Skeletal muscle tissue (tissue), 4 donors: Measurements from ENCODE around the gene PET100. TPM values are rescaled to one million over a fixed set of nuclear protein-coding genes. Genes with fewer than 3 reads are reported as not detected.

Experiments
- H3K27ac ChIP-seq: one replicate; pipeline ENCODE4 v1.7.0; 2013; ENCODE audit warnings: mild to moderate bottlenecking, low read depth, low read length, inconsistent platforms
- H3K27me3 ChIP-seq, 3 donors: one replicate each; pipeline ENCODE4 v1.7.0; 2013; ENCODE audit warnings: low read length in 3 of 3; ENCODE audit not compliant: control insufficient read depth in 3 of 3, insufficient read depth in 3 of 3
- H3K36me3 ChIP-seq, 3 donors: one replicate each; pipeline ENCODE4 v1.7.0; 2013; ENCODE audit warnings: low read length in 3 of 3; ENCODE audit not compliant: control insufficient read depth in 3 of 3, insufficient read depth in 3 of 3
- H3K4me1 ChIP-seq, 3 donors: one replicate each; pipeline ENCODE4 v1.7.0; 2013; ENCODE audit warnings: low read length in 3 of 3, mild to moderate bottlenecking in 3 of 3; ENCODE audit not compliant: control insufficient read depth in 3 of 3, insufficient read depth in 3 of 3
- H3K4me3 ChIP-seq, 3 donors: one replicate each; pipeline ENCODE4 v1.7.0; 2013; ENCODE audit warnings: low read length in 3 of 3
- H3K9ac ChIP-seq, 3 donors: one replicate each; pipeline ENCODE4 v1.7.0; 2013; ENCODE audit warnings: low read length in 3 of 3, mild to moderate bottlenecking in 3 of 3, moderate library complexity in 2 of 3, low read depth in 1 of 3
- H3K9me3 ChIP-seq, 3 donors: one replicate each; pipeline ENCODE4 v1.7.0; 2013; ENCODE audit warnings: low read length in 3 of 3; ENCODE audit not compliant: control insufficient read depth in 3 of 3
- total RNA-seq: library from RNA; depleted of rRNA; stranded (reverse); fragments of >200 nt; gene quantifications from one replicate; pipeline ENCODE4 v1.2.3, GENCODE V29; 2014
- donor health status: Osteomylitis.

Gene PET100
- total RNA-seq, 1 donor from 2014 or later: 44.9 TPM

- Histone ChIP-seq H3K9me3 (no peaks in the 10 kb centered on the region), H3K4me3 (no peak overlapping the region), H3K27ac (no peak overlapping the region), H3K36me3 (no peaks in the 10 kb centered on the region), H3K4me1 (no peaks in the 10 kb centered on the region), H3K9ac (no peak overlapping the region), H3K27me3 (peaks cover 0 to 9% (median 7%) of the 10 kb centered on the region in 3 donors)
Measured at GRCh38 chr19:7662657-7663056, 33.1 kb downstream of the PET100 start.

- Histone ChIP-seq H3K36me3 (no peaks in the 10 kb centered on the region), H3K4me1 (no peaks in the 10 kb centered on the region), H3K27ac (no peak overlapping the region), H3K9ac (no peak overlapping the region), H3K4me3 (no peak overlapping the region), H3K9me3 (no peaks in the 10 kb centered on the region), H3K27me3 (peaks cover 2 to 13% (median 7%) of the 10 kb centered on the region in 3 donors)
Measured at GRCh38 chr19:7663706-7664105, 34.1 kb downstream of the PET100 start.

GRCh38 chr19:7665076-7665475 lies 35.5 kb downstream of the PET100 start:
- no peak overlapping the region for H3K4me3 ChIP-seq
- H3K27ac ChIP-seq: no peak overlapping the region
- H3K9me3 ChIP-seq: no peaks in the 10 kb centered on the region
- H3K9ac ChIP-seq: no peak overlapping the region
- H3K36me3 ChIP-seq: no peaks in the 10 kb centered on the region
- no peaks in the 10 kb centered on the region for H3K4me1 ChIP-seq
- peaks cover 13 to 23% (median 18%) of the 10 kb centered on the region in 3 donors for H3K27me3 ChIP-seq

- no peaks in the 10 kb centered on the region for H3K36me3 ChIP-seq
- H3K4me1 ChIP-seq: no peaks in the 10 kb centered on the region
- peaks cover 23 to 33% (median 26%) of the 10 kb centered on the region in 3 donors for H3K27me3 ChIP-seq
- no peak within 1 kb of the TSS for H3K4me3 ChIP-seq
- no peaks in the 10 kb centered on the region for H3K9me3 ChIP-seq
- H3K9ac ChIP-seq: no peak within 1 kb of the TSS
- no peak within 1 kb of the TSS for H3K27ac ChIP-seq
Measured at GRCh38 chr19:7668842-7669241, 39.2 kb downstream of the PET100 start, which contains the start of gene RETN. TSS of gene RETN (plus strand) at chr19:7669049. CDS start at chr19:7669327, 278 bp downstream.

GRCh38 chr19:7669641-7670040 lies 40.0 kb downstream of the PET100 start:
- Histone ChIP-seq H3K9ac (no peak overlapping the region), H3K9me3 (no peaks in the 10 kb centered on the region), H3K27ac (no peak overlapping the region), H3K27me3 (peaks cover 18 to 33% (median 26%) of the 10 kb centered on the region in 3 donors), H3K36me3 (no peaks in the 10 kb centered on the region), H3K4me3 (no peak overlapping the region), H3K4me1 (no peaks in the 10 kb centered on the region)

GRCh38 chr19:7670150-7670783 lies 40.7 kb downstream of the PET100 start:
- Histone ChIP-seq H3K4me3 (no peak overlapping the region), H3K4me1 (no peaks in the 10 kb centered on the region), H3K36me3 (no peaks in the 10 kb centered on the region), H3K27me3 (peaks cover 18 to 33% (median 26%) of the 10 kb centered on the region in 3 donors), H3K9ac (no peak overlapping the region), H3K9me3 (no peaks in the 10 kb centered on the region), H3K27ac (no peak overlapping the region)

- H3K27ac ChIP-seq: no peak overlapping the region
- H3K27me3 ChIP-seq: peaks cover 20 to 34% (median 26%) of the 10 kb centered on the region in 3 donors
- no peak overlapping the region for H3K9ac ChIP-seq
- no peaks in the 10 kb centered on the region for H3K9me3 ChIP-seq
- H3K4me1 ChIP-seq: no peaks in the 10 kb centered on the region
- H3K4me3 ChIP-seq: no peak overlapping the region
- H3K36me3 ChIP-seq: no peaks in the 10 kb centered on the region
Measured at GRCh38 chr19:7670790-7671189, 41.2 kb downstream of the PET100 start.

- no peaks in the 10 kb centered on the region for H3K4me1 ChIP-seq
- H3K27me3 ChIP-seq: peaks cover 23 to 44% (median 35%) of the 10 kb centered on the region in 3 donors
- no peaks in the 10 kb centered on the region for H3K9me3 ChIP-seq
- H3K9ac ChIP-seq: no peak overlapping the region
- no peak overlapping the region for H3K27ac ChIP-seq
- no peak overlapping the region for H3K4me3 ChIP-seq
- H3K36me3 ChIP-seq: no peaks in the 10 kb centered on the region
Measured at GRCh38 chr19:7672522-7672921, 42.9 kb downstream of the PET100 start.

GRCh38 chr19:7674010-7675005 lies 44.7 kb downstream of the PET100 start:
- Histone ChIP-seq H3K27me3 (peaks cover 22 to 50% (median 33%) of the 10 kb centered on the region in 3 donors), H3K4me3 (no peak overlapping the region), H3K9ac (no peak overlapping the region), H3K36me3 (no peaks in the 10 kb centered on the region), H3K9me3 (no peaks in the 10 kb centered on the region), H3K4me1 (peaks cover 0 to 3% (median 0%) of the 10 kb centered on the region in 3 donors), H3K27ac (no peak overlapping the region)

GRCh38 chr19:7676376-7676775 lies 46.8 kb downstream of the PET100 start:
- Histone ChIP-seq H3K9me3 (no peaks in the 10 kb centered on the region), H3K9ac (no peak overlapping the region), H3K27me3 (peaks cover 9 to 40% (median 23%) of the 10 kb centered on the region in 3 donors), H3K36me3 (no peaks in the 10 kb centered on the region), H3K27ac (no peak overlapping the region), H3K4me1 (peaks cover 7 to 17% (median 12%) of the 10 kb centered on the region in 3 donors), H3K4me3 (no peak overlapping the region)
